ENCODE data around the gene CHKA. TPM values are rescaled to one million over a fixed set of nuclear protein-coding genes. Genes with fewer than 3 reads are reported as not detected.

CHKA gene
- total and polyA plus RNA-seq, 2 experiments from 2014 or later = 3.6 to 4.2 TPM

- DNase-seq = no peak
- TF ChIP-seq EZH2 (IDR thresholded peaks at IDR 0.05; ENCODE audit: insufficient read depth, poor library complexity, severe bottlenecking) = no peak
- no peak for TF ChIP-seq EZH2phosphoT487 (IDR thresholded peaks at IDR 0.05; ENCODE audit: insufficient read depth, low read depth)
- peaks cover 46% of the 10 kb centered on the region for H3K79me2 ChIP-seq (ENCODE audit: insufficient read depth)
- no peaks in the 10 kb centered on the region for H3K9me2 ChIP-seq (ENCODE audit: insufficient read depth)
- H2AFZ ChIP-seq = no peak overlapping the region
- no peak overlapping the region for H3K9ac ChIP-seq
- H3K4me2 ChIP-seq (ENCODE audit: unreplicated experiment) = no peak overlapping the region
- H3K9me3 ChIP-seq (ENCODE audit: low read depth) = no peaks in the 10 kb centered on the region
- H3K27ac ChIP-seq = no peak overlapping the region
- H4K20me1 ChIP-seq (ENCODE audit: insufficient read depth) = no peaks in the 10 kb centered on the region
- no peaks in the 10 kb centered on the region for H3K27me3 ChIP-seq (replicated peaks; ENCODE audit: insufficient read depth)
- in situ Hi-C loops (cut with MboI) = no loop called here
- H3K4me1 ChIP-seq (ENCODE audit: insufficient read depth) = no peaks in the 10 kb centered on the region
- WGBS, 2 experiments (ENCODE audit: low coverage in 1 of 2, low lambda C conversion rate in 2 of 2, missing lambda C conversion rate in 2 of 2) = 75 to 81% methylated on average over 4 of the region's 4 CpGs
- H3K4me3 ChIP-seq = no peak overlapping the region
- no peaks in the 10 kb centered on the region for H3K36me3 ChIP-seq (ENCODE audit: low read depth)
- 0 out of 2 replicates have a peak, but pooled peaks cover 7% of the 10 kb centered on the region for H3F3A ChIP-seq (ENCODE audit: insufficient read depth)
These were observed 2.3 kb downstream of the CHKA start for GRCh38 chr11:68118706-68119448.

- Histone ChIP-seq H3K36me3 (ENCODE audit: low read depth) (no peaks in the 10 kb centered on the region), H3K4me1 (ENCODE audit: insufficient read depth) (no peaks in the 10 kb centered on the region), H3K9ac (no peak overlapping the region), H3K27me3 (replicated peaks; ENCODE audit: insufficient read depth) (no peaks in the 10 kb centered on the region), H3F3A (ENCODE audit: insufficient read depth) (0 out of 2 replicates have a peak, but pooled peaks cover 7% of the 10 kb centered on the region), H3K9me2 (ENCODE audit: insufficient read depth) (no peaks in the 10 kb centered on the region), H3K27ac (no peak overlapping the region), H3K79me2 (ENCODE audit: insufficient read depth) (peaks cover 46% of the 10 kb centered on the region), H4K20me1 (ENCODE audit: insufficient read depth) (no peaks in the 10 kb centered on the region), H3K4me3 (no peak overlapping the region), H3K9me3 (ENCODE audit: low read depth) (no peaks in the 10 kb centered on the region), H2AFZ (no peak overlapping the region), H3K4me2 (ENCODE audit: unreplicated experiment) (no peak overlapping the region)
- DNase-seq = no peak
- in situ Hi-C loops (cut with MboI) = no loop called here
- TF ChIP-seq EZH2 (IDR thresholded peaks at IDR 0.05; ENCODE audit: insufficient read depth, poor library complexity, severe bottlenecking) (no peak), EZH2phosphoT487 (IDR thresholded peaks at IDR 0.05; ENCODE audit: insufficient read depth, low read depth) (no peak)
- 91 to 93% methylated on average over 11 of the region's 11 CpGs for WGBS, 2 experiments (ENCODE audit: low coverage in 1 of 2, low lambda C conversion rate in 2 of 2, missing lambda C conversion rate in 2 of 2)
These were observed 3.2 kb downstream of the CHKA start for GRCh38 chr11:68117853-68118470.

- WGBS, 2 experiments (ENCODE audit: low coverage in 1 of 2, low lambda C conversion rate in 2 of 2, missing lambda C conversion rate in 2 of 2) = 86 to 87% methylated on average over 3 of the region's 3 CpGs
- H3K27me3 ChIP-seq (replicated peaks; ENCODE audit: insufficient read depth) = no peaks in the 10 kb centered on the region
- peaks cover 46% of the 10 kb centered on the region for H3K79me2 ChIP-seq (ENCODE audit: insufficient read depth)
- H3K9me2 ChIP-seq (ENCODE audit: insufficient read depth) = no peaks in the 10 kb centered on the region
- no peak overlapping the region for H3K27ac ChIP-seq
- H4K20me1 ChIP-seq (ENCODE audit: insufficient read depth) = no peaks in the 10 kb centered on the region
- TF ChIP-seq EZH2 (IDR thresholded peaks at IDR 0.05; ENCODE audit: insufficient read depth, poor library complexity, severe bottlenecking) (no peak), EZH2phosphoT487 (IDR thresholded peaks at IDR 0.05; ENCODE audit: insufficient read depth, low read depth) (no peak)
- H3K9me3 ChIP-seq (ENCODE audit: low read depth) = no peaks in the 10 kb centered on the region
- H3K4me2 ChIP-seq (ENCODE audit: unreplicated experiment) = no peak overlapping the region
- 0 out of 2 replicates have a peak, but pooled peaks cover 7% of the 10 kb centered on the region for H3F3A ChIP-seq (ENCODE audit: insufficient read depth)
- DNase-seq = no peak
- in situ Hi-C loops (cut with MboI) = no loop called here
- H3K9ac ChIP-seq = no peak overlapping the region
- no peaks in the 10 kb centered on the region for H3K4me1 ChIP-seq (ENCODE audit: insufficient read depth)
- H2AFZ ChIP-seq = no peak overlapping the region
- H3K4me3 ChIP-seq = no peak overlapping the region
- no peaks in the 10 kb centered on the region for H3K36me3 ChIP-seq (ENCODE audit: low read depth)
These were observed 4.2 kb downstream of the CHKA start for GRCh38 chr11:68116974-68117373.

GRCh38 chr11:68116126-68116525, 5.1 kb downstream of the CHKA start:
- H3K9ac ChIP-seq = no peak overlapping the region
- no peak overlapping the region for H3K4me2 ChIP-seq (ENCODE audit: unreplicated experiment)
- H3K9me2 ChIP-seq (ENCODE audit: insufficient read depth) = no peaks in the 10 kb centered on the region
- H3K9me3 ChIP-seq (ENCODE audit: low read depth) = no peaks in the 10 kb centered on the region
- TF ChIP-seq EZH2 (IDR thresholded peaks at IDR 0.05; ENCODE audit: insufficient read depth, poor library complexity, severe bottlenecking) = no peak
- no peak for TF ChIP-seq EZH2phosphoT487 (IDR thresholded peaks at IDR 0.05; ENCODE audit: insufficient read depth, low read depth)
- DNase-seq = no peak
- no peak overlapping the region for H2AFZ ChIP-seq
- H3K27ac ChIP-seq = no peak overlapping the region
- peaks cover 52% of the 10 kb centered on the region for H3K79me2 ChIP-seq (ENCODE audit: insufficient read depth)
- 87 to 90% methylated on average over 7 of the region's 7 CpGs for WGBS, 2 experiments (ENCODE audit: low coverage in 1 of 2, low lambda C conversion rate in 2 of 2, missing lambda C conversion rate in 2 of 2)
- no peaks in the 10 kb centered on the region for H3K4me1 ChIP-seq (ENCODE audit: insufficient read depth)
- H3K4me3 ChIP-seq = no peak overlapping the region
- H4K20me1 ChIP-seq (ENCODE audit: insufficient read depth) = no peaks in the 10 kb centered on the region
- H3K36me3 ChIP-seq (ENCODE audit: low read depth) = no peaks in the 10 kb centered on the region
- H3F3A ChIP-seq (ENCODE audit: insufficient read depth) = 0 out of 2 replicates have a peak, but pooled peaks cover 7% of the 10 kb centered on the region
- in situ Hi-C loops (cut with MboI) = no loop called here
- no peaks in the 10 kb centered on the region for H3K27me3 ChIP-seq (replicated peaks; ENCODE audit: insufficient read depth)
